ENCODE data around the gene CPED1.

GRCh38 chr7:121187222-121187621, 198.7 kb downstream of the CPED1 start:
- no peak for TF ChIP-seq CTCF (conservative IDR thresholded peaks at IDR 0.05; ENCODE audit: low read length)
- TF ChIP-seq EZH2phosphoT487 (IDR thresholded peaks at IDR 0.05; ENCODE audit: borderline replicate concordance, low read depth, low read length), result no peak

Data from OCI-LY7 (cell line).